ENCODE data around the gene PGP. TPM values are rescaled to one million over a fixed set of nuclear protein-coding genes. Genes with fewer than 3 reads are reported as not detected.

The PGP gene
- total RNA-seq, 1 experiment from 2014 or later = 43.8 TPM

DNA sequence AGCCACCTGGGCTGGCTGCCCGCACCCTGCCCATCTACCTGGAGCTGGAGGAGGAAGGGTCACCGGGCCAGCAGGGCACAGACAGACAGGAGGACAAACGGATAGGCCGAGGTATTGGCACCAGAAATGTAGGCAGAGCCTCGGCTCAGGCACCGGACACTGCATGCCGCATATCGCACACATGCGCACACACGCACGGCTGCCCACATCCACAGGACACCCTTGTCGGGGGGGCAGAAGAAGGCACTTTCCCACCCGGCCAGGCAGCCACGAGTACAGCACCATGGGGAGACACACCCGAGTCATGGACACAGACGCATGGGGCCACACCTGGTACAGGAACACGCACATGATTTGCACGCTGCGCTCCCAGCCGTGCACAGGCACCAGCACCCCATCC is 32.7 kb downstream of the PGP start:
- DNase-seq = no peak
- H3K36me3 ChIP-seq = peaks cover 16% of the 10 kb centered on the region
- no peaks in the 10 kb centered on the region for H3K9me3 ChIP-seq
- no peaks in the 10 kb centered on the region for H3K27me3 ChIP-seq
- no peak overlapping the region for H3K4me3 ChIP-seq

DNA sequence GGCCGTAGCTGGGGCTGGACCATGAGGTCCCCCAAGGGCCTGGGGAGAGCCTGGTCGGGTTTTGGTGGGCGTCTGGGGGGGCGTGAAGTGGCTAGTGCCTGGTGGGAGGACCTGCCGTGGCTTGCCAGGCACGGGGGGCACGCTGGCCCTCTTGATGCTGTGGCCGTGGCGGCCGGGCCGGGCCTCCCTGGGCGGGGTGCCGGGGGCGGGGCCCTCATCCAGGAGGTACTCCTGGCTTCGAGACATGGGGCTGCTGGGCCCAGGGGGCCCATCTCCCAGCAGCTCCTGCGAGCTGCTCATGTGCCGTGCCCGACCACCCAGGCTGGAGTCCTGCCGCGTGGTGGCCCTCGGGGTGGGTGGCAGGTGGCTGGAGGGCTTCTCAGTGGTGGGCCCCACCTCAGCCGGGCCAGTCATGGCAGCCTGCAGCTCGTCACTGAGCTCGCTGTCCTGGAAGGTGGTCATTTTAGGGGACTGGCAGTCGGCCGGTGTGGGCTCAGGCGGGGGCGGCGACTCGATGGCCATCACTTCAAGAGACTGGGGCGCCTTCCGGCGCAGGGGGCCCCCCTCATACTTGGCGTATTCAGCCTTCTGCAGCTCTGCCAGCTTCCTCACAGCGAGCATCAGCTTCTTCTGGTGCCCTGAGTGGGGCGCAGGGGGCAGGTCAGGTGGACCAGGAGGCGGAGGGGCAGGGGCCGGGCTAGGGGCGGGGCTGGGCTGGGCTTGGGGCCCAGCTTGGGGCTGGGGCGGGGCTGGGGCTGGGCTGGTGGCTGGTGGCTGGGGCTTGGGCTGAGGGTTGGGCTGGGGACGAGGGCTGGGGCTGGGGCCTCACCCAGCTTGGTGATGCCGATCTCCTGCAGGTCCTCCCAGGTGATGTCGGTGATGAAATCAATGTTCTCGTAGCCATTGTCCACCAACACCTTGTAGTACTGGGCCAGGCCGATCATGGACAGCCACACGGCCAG is 33.4 kb downstream of the PGP start:
- DNase-seq = no peak
- peaks cover 19% of the 10 kb centered on the region for H3K36me3 ChIP-seq
- no peak overlapping the region for H3K4me3 ChIP-seq
- H3K9me3 ChIP-seq = no peaks in the 10 kb centered on the region
- no peaks in the 10 kb centered on the region for H3K27me3 ChIP-seq

DNA sequence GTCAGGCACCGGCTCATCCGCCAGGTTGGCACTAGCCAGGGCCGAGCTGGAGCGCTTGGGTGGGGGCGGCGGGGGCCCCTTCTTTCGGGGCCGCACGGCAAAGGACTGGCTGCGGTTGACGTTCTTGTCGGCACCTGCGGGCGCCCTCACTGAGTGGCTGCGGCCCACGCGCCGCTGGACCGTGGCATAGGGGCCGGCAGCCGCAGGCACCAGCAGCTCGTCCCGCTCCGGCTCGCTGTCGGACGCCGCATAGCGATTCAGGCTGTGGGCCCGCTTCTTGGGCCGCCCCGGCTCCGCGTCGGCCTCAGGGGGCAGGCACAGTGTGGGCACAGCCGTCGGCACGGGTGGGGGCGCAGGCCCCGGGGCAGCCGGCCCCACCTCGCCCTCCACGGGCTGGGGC is 34.2 kb downstream of the PGP start:
- no peak for DNase-seq
- Histone ChIP-seq H3K27me3 (no peaks in the 10 kb centered on the region), H3K36me3 (peaks cover 26% of the 10 kb centered on the region), H3K4me3 (no peak overlapping the region), H3K9me3 (no peaks in the 10 kb centered on the region)

DNA sequence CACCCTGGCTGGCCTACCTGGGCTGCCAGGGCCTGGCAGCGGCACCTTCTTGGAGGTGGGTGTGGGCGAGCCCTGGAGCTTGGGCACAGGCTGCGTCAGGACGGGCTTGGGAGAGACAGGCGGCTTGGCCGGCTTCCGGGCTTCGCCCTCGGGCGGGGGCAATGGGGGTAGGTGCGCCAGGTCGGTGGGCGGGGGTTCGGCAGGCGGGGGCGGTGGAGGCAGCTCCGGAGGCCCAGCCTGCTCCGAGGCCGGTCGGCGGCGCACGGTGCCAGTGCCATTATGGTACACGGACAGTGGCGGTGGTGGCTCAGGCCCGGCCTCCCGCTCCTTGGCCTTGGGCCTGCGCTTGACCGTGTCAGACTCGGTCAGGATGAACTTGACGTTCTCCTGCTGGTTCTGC is 35.1 kb downstream of the PGP start:
- no peaks in the 10 kb centered on the region for H3K27me3 ChIP-seq
- H3K4me3 ChIP-seq = no peak overlapping the region
- no peak for DNase-seq

DNA sequence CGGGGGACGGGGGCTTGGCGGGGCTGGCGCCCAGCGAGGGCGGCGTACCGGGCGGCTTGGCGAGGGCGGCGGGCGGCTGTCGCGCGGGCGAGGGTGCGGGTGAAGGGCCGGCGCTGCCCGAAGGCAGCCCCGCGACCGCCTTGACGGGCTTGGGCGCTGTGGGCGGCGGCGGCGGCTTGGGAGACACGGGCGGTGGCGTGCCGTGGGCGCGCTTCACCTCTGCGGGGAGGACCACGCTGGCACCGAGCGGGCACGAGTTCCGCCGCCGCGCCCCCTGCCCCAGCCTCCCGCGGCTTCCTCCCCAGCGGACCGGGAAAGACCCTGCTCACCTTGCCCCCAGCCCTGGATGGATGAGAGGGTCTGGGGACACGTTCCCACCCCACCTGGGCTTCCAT is 35.5 kb downstream of the PGP start:
- Histone ChIP-seq H3K27me3 (no peaks in the 10 kb centered on the region), H3K4me3 (no peak overlapping the region), H3K36me3 (peaks cover 40% of the 10 kb centered on the region), H3K9me3 (no peaks in the 10 kb centered on the region)
- DNase-seq = no peak

More for the DNA sequence above, 35.1 kb downstream of the PGP start:
- Histone ChIP-seq H3K36me3 (peaks cover 35% of the 10 kb centered on the region), H3K9me3 (no peaks in the 10 kb centered on the region)

DNA sequence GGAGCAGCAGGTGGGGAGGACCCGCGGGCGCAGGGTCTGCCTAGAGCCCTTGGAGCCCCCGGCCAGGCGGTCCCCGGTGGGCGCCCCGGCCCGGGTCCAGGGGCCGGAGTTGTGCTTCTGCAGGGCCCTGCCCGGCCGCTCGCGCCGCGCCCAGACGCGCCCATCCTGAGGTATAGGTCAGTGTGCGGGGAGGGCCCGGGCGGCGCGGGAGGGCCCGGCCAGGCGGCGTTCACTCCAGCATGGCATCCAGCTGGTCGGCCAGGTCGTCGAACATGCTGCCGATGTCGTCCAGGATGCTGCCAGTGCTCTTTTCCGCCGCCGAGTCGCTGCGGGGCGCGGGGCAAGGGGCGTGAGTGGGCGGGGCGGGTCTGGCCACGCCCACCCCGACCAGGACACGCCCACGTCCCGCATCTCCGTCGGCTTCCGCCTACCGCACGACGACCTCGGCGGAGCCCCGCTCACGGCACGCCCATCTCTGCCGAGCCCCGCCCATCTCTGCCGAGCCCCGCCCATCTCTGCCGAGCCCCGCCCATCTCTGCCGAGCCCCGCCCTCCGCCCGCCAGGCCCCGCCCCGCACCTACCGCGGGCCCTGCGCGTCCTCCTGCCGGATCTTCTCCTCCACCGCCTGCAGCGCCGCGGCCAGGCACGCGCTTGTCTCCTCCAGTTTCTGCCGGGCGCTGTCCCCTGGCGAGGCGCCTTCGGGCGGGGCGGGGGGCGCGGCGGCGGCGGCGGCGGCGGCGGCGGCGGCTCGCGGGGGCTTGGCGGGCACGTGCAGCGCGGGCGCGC is 36.1 kb downstream of the PGP start:
- Histone ChIP-seq H3K4me3 (no peak overlapping the region), H3K9me3 (no peaks in the 10 kb centered on the region), H3K27me3 (no peaks in the 10 kb centered on the region), H3K36me3 (peaks cover 43% of the 10 kb centered on the region)
- no peak for DNase-seq

DNA sequence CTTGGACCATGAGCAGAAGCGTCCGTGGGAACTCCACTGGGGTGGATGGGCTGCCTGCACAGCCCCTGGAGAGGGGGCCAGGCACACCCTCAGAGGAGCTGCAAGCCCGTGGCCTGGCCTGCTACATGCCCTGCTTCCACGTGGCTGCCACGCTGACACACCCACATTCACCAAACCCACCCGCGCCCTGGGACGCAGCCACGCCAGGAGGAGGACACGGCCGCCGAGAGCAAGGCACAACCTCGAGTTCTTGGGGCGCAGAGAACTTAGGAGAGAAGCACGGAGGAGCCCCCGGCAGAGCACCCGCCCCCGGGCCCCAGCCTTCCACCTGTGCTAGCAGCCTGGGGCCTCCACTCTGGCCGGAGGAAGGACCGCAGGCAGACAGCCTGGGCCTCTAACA is 37.1 kb downstream of the PGP start:
- Histone ChIP-seq H3K27me3 (no peaks in the 10 kb centered on the region), H3K4me3 (no peak overlapping the region), H3K9me3 (no peaks in the 10 kb centered on the region), H3K36me3 (peaks cover 46% of the 10 kb centered on the region)
- DNase-seq = no peak

DNA sequence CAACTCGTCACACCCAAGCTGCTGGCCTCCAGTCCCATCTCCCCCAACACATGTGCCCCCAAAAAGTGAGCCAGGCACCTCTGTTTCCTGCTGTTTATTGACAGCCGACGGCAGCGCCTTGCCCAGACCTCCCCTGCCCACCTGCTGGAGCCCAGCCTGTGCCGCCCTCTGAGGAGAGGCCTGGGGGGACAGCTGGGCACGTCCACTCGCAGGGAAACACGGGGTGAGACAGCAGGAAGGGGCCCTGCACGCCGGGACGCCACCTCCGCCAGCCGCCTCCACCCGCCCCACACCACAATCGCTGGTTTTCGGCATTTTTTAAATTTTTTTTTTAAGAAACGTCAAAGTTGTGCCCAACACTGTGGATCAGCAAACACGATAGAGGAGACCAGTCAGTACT is 37.5 kb downstream of the PGP start:
- H3K36me3 ChIP-seq = peaks cover 43% of the 10 kb centered on the region
- H3K9me3 ChIP-seq = no peaks in the 10 kb centered on the region
- H3K27me3 ChIP-seq = no peaks in the 10 kb centered on the region
- no peak overlapping the region for H3K4me3 ChIP-seq
- no peak for DNase-seq

DNA sequence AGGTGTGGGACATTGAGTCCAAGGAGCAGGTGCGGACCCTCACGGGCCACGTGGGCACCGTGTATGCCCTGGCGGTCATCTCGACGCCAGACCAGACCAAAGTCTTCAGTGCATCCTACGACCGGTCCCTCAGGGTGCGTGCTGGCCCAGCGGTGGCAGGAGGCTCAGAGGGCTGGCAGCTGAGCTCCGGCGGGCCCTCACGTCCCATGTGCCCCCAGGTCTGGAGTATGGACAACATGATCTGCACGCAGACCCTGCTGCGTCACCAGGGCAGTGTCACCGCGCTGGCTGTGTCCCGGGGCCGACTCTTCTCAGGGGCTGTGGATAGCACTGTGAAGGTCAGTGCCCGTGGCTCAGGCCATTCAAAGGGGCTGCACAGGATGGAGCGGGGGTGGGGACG is 38.6 kb downstream of the PGP start:
- H3K9me3 ChIP-seq = no peaks in the 10 kb centered on the region
- H3K4me3 ChIP-seq = no peak overlapping the region
- H3K36me3 ChIP-seq = peaks cover 50% of the 10 kb centered on the region
- DNase-seq = no peak
- no peaks in the 10 kb centered on the region for H3K27me3 ChIP-seq

DNA sequence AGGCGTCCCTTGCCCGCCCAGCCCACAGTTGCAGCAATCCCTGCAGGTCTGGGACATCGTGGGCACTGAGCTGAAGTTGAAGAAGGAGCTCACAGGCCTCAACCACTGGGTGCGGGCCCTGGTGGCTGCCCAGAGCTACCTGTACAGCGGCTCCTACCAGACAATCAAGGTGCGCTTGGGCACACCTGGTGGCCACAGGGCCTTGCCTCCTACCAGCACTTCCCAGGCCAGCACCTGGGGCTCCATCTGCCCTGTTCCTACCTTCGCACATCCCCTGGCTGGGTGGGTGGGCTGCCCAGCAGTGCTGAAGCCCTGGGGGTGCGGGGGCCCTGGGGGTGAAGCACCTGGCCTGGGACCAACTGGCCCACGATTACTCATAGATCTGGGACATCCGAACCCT is 39.2 kb downstream of the PGP start:
- Histone ChIP-seq H3K4me3 (no peak overlapping the region), H3K36me3 (peaks cover 56% of the 10 kb centered on the region), H3K9me3 (no peaks in the 10 kb centered on the region), H3K27me3 (no peaks in the 10 kb centered on the region)
- DNase-seq = no peak

DNA sequence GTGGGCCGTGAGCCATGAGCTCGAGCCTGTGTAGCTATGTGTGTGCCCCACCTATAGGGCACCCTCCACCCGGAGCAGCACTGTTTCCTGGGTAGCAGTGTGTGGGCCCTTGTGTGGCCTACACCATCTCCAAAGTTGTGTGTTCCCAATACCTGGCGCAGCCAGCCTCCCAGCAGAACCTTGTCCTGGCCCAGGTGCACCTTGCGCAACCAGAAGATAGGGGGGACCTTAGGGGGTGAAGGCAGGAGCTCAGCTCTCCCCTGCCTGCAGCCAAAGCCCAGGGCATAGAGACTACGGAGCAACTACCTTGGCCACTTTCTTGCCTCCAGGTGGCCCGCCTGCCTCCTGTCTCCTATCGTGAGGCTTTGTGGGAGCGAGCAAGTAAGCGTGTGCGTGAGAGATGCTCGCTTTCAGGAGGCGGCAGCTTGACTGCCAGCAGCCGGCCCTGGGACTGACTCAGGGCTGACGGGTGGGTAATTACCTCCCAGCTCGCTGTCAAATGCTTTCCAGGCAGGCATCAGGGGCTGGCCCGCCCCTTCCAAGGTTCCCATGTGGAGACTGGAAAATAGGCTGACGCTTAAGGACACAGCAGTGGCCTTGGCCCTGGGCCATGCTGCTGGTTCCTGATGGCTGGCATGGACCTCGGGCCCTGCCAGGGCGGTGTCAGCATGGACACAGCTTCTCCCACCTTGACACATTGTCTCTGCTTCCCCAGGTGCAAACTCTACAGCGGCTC is 40.1 kb downstream of the PGP start:
- no peak for DNase-seq

DNA sequence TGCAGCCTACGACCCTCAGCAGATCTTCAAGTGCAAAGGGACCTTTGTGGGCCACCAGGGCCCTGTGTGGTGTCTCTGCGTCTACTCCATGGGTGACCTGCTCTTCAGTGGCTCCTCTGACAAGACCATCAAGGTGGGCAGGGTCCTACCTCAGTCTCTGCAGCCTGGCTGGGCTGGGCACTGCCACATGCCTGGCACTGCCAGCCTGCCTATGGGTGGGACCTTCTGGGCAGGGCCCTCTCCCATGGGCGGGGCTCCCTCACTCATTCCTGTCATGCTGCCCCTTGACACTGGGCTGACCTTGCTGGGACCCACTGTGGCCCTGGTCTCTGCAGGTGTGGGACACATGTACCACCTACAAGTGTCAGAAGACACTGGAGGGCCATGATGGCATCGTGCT is 40.7 kb downstream of the PGP start:
- no peak for DNase-seq
- peaks cover 71% of the 10 kb centered on the region for H3K36me3 ChIP-seq
- no peaks in the 10 kb centered on the region for H3K27me3 ChIP-seq
- no peak overlapping the region for H3K4me3 ChIP-seq
- no peaks in the 10 kb centered on the region for H3K9me3 ChIP-seq

More for the DNA sequence above, 40.1 kb downstream of the PGP start:
- Histone ChIP-seq H3K27me3 (no peaks in the 10 kb centered on the region), H3K9me3 (no peaks in the 10 kb centered on the region), H3K36me3 (peaks cover 64% of the 10 kb centered on the region), H3K4me3 (no peak overlapping the region)

DNA sequence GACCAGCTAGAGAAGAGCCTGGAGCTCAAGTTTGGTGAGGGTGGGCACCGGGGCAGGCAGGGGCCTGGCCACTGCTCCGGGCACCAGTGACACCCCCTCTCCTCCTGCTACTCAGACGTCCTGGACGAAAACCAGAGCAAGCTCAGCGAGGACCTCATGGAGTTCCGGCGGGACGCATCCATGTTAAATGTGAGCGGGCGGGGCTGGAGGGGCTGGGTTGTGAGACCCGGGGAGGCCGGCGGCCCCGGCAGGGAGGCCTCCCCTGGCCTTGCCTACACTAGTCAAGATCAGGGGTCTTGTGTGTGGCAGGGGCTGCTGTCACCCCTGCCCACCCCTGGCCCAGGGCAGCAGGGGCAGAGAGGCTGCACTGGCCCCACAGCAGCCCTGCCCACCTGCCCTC is 41.3 kb downstream of the PGP start:
- H3K36me3 ChIP-seq = peaks cover 76% of the 10 kb centered on the region
- H3K9me3 ChIP-seq = no peaks in the 10 kb centered on the region
- H3K27me3 ChIP-seq = no peaks in the 10 kb centered on the region
- DNase-seq = no peak
- no peak overlapping the region for H3K4me3 ChIP-seq

DNA sequence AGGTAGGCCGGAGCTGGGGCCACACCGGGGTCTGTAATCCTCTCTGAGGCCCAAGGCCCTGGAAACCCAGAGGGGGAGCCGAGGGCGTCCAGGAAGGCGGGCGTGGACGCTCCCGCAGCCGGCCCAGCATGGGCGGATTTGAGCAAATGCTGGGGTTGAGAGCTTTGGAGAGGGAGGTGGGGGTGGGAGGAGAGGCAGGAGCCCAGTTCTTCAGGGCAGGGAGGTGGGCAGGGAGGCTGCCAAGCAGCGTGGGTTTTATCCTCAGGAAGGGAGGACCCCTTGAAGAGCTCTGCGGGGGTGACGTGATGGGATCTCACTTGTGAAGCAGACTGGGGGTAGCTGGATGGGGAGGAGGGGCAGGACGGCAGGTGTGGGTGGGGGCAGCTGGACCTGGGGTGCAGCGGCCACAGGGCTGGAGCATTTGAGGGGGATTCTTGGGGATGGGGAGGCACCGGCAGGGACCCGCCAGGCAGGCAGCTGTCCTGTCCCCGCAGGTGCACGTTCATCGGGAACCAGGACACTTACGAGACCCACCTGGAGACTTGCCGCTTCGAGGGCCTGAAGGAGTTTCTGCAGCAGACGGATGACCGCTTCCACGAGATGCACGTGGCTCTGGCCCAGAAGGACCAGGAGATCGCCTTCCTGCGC is 41.8 kb downstream of the PGP start:
- Histone ChIP-seq H3K4me3 (no peak overlapping the region), H3K9me3 (no peaks in the 10 kb centered on the region), H3K36me3 (peaks cover 79% of the 10 kb centered on the region), H3K27me3 (no peaks in the 10 kb centered on the region)
- no peak for DNase-seq

DNA sequence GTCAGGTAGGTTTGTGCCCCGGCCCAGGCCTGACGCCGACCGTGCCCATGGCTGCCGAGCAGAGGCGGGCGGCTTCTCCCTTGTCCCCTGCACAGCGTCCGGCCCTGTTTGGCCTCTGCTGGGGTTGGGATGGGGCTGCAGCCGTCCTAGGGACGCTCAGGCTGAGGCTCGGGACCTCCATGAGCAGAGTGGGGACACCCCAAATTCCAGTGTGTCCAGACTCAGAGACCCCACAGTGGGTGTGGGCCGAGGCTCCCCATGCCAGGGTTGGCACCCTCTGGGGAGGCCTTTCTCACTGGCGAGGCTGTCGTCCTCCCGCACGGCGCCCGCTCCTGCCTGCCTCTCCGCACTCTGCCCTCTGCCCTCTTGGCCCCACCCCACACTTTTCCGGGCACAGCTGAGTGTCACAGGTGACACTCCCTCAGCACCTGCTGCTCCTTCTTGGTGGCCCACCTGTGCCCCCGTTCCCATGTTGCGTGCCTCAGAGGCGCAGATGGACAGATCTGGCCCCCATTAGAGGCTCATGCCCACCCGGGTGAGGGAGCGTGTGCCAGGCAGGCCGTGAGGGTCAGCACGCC is 43.0 kb downstream of the PGP start:
- H3K27me3 ChIP-seq = no peaks in the 10 kb centered on the region
- no peaks in the 10 kb centered on the region for H3K9me3 ChIP-seq
- no peak for DNase-seq
- no peak overlapping the region for H3K4me3 ChIP-seq
- H3K36me3 ChIP-seq = peaks cover 86% of the 10 kb centered on the region

All from MG63 (cell line).